Measurements from ENCODE around the gene RBL2.

DNA sequence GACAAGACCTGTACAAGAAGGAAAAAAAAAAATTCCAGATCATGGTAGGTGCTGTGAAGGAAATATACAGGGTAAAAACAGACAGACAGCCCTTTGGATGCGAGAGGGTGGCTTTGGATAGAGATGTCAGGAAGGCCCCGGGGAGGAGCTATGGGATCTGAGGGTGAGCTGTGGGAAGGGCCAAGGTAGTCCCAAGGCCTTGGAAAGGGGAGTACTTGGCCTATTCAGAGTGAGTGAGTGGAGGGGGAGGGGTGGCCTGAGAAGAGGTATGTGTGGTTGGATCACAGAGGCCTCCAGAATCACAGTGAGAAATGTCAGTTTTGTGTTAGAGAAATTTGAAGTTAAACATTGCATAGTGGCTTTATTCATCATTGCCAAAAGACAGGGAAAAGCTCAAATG lies 99.9 kb downstream of the RBL2 start:
- TF ChIP-seq, protein P1, sequence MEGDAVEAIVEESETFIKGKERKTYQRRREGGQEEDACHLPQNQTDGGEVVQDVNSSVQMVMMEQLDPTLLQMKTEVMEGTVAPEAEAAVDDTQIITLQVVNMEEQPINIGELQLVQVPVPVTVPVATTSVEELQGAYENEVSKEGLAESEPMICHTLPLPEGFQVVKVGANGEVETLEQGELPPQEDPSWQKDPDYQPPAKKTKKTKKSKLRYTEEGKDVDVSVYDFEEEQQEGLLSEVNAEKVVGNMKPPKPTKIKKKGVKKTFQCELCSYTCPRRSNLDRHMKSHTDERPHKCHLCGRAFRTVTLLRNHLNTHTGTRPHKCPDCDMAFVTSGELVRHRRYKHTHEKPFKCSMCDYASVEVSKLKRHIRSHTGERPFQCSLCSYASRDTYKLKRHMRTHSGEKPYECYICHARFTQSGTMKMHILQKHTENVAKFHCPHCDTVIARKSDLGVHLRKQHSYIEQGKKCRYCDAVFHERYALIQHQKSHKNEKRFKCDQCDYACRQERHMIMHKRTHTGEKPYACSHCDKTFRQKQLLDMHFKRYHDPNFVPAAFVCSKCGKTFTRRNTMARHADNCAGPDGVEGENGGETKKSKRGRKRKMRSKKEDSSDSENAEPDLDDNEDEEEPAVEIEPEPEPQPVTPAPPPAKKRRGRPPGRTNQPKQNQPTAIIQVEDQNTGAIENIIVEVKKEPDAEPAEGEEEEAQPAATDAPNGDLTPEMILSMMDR (IDR thresholded peaks at IDR 0.05) = no peak
- TF ChIP-seq POLR2A (IDR thresholded peaks at IDR 0.05) (no peak), EP300 (IDR thresholded peaks at IDR 0.05) (no peak)

Measured in ovary (tissue), 3 donors.